Measurements from ENCODE around the gene CCDC91. TPM values are rescaled to one million over a fixed set of nuclear protein-coding genes. Genes with fewer than 3 reads are reported as not detected.

Gene CCDC91
- total RNA-seq, 1 donor from 2014 or later, result 11.8 TPM

DNA sequence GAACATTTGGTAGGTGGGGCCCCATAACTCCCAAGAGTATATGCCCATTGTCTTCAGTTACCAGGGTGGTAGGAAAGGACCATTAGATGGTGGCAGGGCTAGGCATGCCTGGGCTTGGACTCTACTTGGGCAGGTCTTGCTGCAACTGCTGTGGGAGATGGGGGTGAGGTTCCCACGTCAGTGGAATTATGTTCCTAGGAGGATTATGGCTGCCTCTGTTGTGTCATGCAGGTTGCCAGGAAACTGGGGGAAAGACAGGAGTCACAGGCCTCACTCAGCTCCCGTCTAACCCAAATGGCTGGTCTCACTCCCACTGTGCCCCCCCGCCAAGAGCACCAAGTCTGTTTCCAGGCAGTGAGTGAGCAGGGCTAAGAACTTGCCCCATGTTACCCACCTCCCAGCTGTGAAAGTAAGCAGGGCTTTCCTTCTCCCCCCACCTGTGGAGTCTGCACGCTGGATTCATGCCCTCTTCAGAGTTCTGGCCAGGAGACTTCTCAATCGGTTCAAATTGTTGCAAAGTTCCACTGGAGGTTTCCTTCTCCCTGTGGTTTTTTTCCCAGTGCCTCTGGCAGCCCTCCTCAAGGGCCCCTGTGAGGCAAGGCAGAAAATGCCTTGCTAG, 337.5 kb downstream of the CCDC91 start:
- DNase-seq (ENCODE audit: low read depth), result no peak
- TF ChIP-seq, protein P1, sequence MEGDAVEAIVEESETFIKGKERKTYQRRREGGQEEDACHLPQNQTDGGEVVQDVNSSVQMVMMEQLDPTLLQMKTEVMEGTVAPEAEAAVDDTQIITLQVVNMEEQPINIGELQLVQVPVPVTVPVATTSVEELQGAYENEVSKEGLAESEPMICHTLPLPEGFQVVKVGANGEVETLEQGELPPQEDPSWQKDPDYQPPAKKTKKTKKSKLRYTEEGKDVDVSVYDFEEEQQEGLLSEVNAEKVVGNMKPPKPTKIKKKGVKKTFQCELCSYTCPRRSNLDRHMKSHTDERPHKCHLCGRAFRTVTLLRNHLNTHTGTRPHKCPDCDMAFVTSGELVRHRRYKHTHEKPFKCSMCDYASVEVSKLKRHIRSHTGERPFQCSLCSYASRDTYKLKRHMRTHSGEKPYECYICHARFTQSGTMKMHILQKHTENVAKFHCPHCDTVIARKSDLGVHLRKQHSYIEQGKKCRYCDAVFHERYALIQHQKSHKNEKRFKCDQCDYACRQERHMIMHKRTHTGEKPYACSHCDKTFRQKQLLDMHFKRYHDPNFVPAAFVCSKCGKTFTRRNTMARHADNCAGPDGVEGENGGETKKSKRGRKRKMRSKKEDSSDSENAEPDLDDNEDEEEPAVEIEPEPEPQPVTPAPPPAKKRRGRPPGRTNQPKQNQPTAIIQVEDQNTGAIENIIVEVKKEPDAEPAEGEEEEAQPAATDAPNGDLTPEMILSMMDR (conservative IDR thresholded peaks at IDR 0.05; ENCODE audit: low read depth, low read length), result no peak
- H3K4me3 ChIP-seq (ENCODE audit: low read depth, low read length), result no peak overlapping the region

DNA sequence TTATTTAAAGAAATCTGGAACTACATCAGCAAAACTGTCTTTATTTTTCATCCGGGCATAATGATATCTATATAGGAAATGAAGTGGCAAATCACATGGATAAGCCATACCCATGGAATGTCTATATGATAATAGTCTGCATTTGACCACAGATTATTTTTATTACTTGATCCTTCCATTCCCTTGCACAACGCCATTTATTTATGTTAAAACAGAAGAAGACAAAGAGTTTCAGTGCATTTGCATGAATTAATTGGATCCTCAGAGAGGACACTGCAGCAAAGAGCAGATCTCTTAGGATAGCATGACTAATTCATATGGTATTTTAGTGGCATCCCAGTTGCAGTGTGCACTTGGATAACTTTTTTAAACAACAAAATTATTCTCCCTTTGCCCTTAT, 345.0 kb downstream of the CCDC91 start:
- no peak for DNase-seq (ENCODE audit: low read depth)
- TF ChIP-seq, protein P1 (conservative IDR thresholded peaks at IDR 0.05; ENCODE audit: low read depth, low read length), result no peak
- H3K4me3 ChIP-seq (ENCODE audit: low read depth, low read length), result no peak overlapping the region

DNA sequence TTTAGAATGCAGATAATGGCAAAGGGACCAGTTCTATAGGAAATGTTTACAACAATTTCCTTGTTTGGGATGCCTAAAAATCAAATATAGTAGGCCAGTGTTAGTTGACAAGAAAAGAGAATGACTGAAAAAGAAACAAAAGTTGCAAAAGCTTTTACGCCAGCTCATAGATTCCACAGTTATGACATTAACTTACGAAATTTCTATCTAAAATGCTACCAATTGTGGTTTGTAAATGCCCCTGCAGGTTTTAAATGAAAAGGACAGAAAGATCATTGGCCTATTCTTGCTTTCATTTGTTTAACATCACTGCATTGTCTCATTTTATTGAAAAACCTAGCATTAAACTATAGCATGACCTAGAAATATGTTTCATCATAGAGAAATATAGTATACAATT, 345.8 kb downstream of the CCDC91 start:
- H3K4me3 ChIP-seq (ENCODE audit: low read depth, low read length), result no peak overlapping the region
- TF ChIP-seq, protein P1 (conservative IDR thresholded peaks at IDR 0.05; ENCODE audit: low read depth, low read length), result no peak
- no peak for DNase-seq (ENCODE audit: low read depth)

DNA sequence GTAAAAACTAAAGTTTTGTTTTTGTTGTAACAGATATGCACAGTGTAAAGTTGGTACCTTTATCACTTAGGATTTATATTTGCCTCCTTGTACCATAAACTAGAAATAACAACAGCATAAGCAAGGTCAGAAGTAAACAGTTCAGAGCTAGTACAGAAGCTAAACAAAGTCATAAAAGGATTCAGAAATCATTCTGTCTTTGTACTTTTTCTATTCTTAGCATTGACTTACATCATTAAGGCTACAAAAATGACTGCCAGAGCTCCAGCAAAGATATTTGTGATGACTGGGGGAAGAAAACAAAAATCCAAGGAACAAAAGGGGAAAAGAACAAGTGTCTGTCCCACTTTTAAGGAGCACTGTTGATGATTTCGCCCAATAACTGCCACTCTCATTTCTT, 347.2 kb downstream of the CCDC91 start:
- TF ChIP-seq, protein P1 (conservative IDR thresholded peaks at IDR 0.05; ENCODE audit: low read depth, low read length), result no peak
- no peak overlapping the region for H3K4me3 ChIP-seq (ENCODE audit: low read depth, low read length)
- DNase-seq (ENCODE audit: low read depth), result no peak

DNA sequence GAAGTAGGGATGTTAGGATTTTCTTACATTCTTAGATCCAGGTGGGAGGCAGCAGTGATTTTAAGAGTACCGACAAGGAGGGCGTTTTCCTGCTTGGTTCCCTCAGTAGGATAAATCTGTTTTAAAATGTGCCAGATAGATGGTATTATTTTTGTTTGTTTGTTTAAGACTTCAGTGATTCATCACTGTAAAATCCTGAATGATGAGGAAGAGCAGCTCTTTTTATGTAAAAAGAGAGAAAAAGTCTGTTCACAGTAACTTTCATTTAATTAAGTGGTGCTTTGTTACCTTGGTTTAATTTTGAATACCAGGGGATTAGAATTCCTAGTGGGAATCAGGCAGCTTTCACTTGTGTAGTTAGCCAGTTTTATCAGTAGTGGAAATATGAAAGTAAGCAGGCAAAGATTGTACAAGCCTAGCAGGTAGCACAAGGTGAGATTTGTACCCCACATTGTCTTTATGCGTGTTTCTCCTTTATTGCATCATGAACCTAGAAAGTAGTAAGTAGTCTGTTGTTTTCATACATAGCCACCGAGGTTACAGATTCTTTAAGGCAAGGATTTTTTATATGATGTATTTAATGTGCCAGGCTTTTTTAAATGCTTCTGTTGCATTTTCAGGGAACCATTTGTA, 349.6 kb downstream of the CCDC91 start:
- H3K4me3 ChIP-seq (ENCODE audit: low read depth, low read length), result no peak overlapping the region
- DNase-seq (ENCODE audit: low read depth), result no peak
- TF ChIP-seq, protein P1 (conservative IDR thresholded peaks at IDR 0.05; ENCODE audit: low read depth, low read length), result no peak

DNA sequence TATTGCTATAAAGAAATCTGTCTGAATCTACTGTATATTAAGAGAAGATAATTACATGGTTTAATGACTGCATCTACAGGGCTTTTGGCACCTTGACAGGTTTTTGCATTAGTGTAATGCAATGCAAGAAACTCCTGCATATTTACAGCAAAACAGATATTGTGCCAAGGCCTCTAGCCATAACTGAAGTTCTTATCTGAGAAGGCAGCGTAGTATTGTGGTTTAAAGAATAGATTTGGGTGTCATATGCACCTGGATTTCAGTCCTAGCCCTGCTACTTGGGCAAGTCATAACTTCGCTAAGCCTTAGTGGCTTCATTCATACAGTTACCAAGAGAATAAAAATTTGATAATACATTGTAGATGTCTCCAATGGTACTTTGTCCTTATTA, 350.1 kb downstream of the CCDC91 start:
- TF ChIP-seq, protein P1 (conservative IDR thresholded peaks at IDR 0.05; ENCODE audit: low read depth, low read length), result no peak
- H3K4me3 ChIP-seq (ENCODE audit: low read depth, low read length), result no peak overlapping the region
- no peak for DNase-seq (ENCODE audit: low read depth)
